ENCODE results near the gene ATP2B2.

DNA sequence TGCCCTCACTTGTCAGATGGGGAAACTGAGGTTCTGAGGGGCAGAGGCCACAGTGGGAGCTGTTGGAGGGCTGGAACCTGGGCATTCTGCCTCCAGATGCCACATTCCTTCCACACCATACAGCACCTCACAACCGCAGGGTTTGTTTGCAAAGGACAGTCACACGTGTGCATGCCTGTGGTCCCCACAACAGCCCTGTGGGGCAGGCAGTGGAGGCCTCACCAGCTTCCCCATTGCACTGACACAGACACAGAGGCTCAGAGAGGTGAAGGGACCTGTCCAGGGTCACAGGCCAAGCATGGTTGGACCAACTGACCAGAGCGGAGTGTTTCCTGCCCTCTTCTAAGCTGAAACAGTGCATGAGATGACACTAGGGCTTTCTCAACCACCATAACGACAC, 109.3 kb downstream of the ATP2B2 start:
- TF ChIP-seq, protein P1, sequence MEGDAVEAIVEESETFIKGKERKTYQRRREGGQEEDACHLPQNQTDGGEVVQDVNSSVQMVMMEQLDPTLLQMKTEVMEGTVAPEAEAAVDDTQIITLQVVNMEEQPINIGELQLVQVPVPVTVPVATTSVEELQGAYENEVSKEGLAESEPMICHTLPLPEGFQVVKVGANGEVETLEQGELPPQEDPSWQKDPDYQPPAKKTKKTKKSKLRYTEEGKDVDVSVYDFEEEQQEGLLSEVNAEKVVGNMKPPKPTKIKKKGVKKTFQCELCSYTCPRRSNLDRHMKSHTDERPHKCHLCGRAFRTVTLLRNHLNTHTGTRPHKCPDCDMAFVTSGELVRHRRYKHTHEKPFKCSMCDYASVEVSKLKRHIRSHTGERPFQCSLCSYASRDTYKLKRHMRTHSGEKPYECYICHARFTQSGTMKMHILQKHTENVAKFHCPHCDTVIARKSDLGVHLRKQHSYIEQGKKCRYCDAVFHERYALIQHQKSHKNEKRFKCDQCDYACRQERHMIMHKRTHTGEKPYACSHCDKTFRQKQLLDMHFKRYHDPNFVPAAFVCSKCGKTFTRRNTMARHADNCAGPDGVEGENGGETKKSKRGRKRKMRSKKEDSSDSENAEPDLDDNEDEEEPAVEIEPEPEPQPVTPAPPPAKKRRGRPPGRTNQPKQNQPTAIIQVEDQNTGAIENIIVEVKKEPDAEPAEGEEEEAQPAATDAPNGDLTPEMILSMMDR (IDR thresholded peaks at IDR 0.05), result no peak
- TF ChIP-seq POLR2A (IDR thresholded peaks at IDR 0.05), result no peak

Data from right lobe of liver (tissue), 4 donors.